GM19463 (cell line): ENCODE measurements around the gene GAMT.

Source experiments
- ATAC-seq: cut with Tn5 transposase; IDR thresholded peaks from one replicate; pipeline ENCODE4 v1.9.1; 2021; ENCODE audit warnings: mild to moderate bottlenecking, moderate library complexity; ENCODE audit not compliant: unreplicated experiment

The GAMT gene

GRCh38 chr19:1350867-1351266 lies 50.5 kb downstream of the GAMT start:
- no peak for ATAC-seq

GRCh38 chr19:1349211-1349610 lies 52.1 kb downstream of the GAMT start:
- ATAC-seq: no peak
